ENCODE data around the gene NAXE. TPM values are rescaled to one million over a fixed set of nuclear protein-coding genes. Genes with fewer than 3 reads are reported as not detected.
A peak's percentile ranks its signal among the peaks of the same experiment; 100 is the strongest.
"Not testable (repeated sequence)": the region's sequence is repeated elsewhere in the genome, so short reads cannot be mapped to it uniquely, and the experiment has no call there.

The NAXE gene
- total RNA-seq, 1 experiment from 2014 or later = 74.9 TPM

GRCh38 chr1:156566436-156566835, 25.1 kb upstream of the NAXE start:
- no peak for DNase-seq (ENCODE audit: low read depth)

GRCh38 chr1:156571261-156571852, 20.2 kb upstream of the NAXE start:
- DNase-seq (ENCODE audit: low read depth) = peak; percentile 87

DNA sequence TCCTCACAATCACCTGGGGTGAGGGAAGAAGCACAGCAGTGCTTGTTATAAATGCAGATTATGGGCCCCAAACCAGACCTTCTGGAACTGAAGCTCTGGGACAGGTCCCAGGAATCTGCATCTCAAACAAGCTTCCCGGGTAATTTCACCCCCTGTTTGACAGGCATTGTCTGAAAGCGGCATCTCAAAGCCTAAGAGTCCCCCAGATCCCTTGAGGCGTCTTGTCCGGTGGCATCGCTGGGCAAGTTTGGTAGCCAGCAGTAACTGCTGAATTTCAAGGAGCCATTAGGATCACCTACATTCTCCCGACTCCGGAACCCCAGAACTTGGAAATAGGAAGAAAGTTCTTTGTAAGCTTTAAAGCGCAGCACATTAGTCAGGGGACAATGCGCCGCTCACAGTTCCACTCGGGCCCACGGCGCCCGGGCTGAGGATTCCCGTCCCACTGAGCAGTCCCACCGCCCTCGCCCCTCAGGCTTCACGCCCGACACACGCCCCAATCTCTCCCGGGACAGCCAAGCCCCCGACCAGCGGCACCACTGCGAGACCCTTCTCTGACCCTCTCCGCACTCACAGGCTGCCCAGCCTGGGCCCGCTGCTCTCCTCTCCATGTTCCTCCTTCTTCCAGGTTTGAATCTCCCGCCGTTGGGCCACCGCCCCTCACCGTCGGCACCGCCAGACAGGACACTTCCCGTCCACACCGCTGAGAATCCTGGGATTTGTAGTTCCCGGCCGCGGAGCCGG, 19.5 kb upstream of the NAXE start, which contains the start of gene IQGAP3:
TSS of gene IQGAP3 (minus strand) at position 647 of the 744 bp plus-strand sequence. CDS start at position 611, 36 bp downstream.
- peak; percentile 75 for DNase-seq (ENCODE audit: low read depth)

- no peak for DNase-seq (ENCODE audit: low read depth)
Measured at GRCh38 chr1:156572663-156573018, 18.9 kb upstream of the NAXE start.

DNA sequence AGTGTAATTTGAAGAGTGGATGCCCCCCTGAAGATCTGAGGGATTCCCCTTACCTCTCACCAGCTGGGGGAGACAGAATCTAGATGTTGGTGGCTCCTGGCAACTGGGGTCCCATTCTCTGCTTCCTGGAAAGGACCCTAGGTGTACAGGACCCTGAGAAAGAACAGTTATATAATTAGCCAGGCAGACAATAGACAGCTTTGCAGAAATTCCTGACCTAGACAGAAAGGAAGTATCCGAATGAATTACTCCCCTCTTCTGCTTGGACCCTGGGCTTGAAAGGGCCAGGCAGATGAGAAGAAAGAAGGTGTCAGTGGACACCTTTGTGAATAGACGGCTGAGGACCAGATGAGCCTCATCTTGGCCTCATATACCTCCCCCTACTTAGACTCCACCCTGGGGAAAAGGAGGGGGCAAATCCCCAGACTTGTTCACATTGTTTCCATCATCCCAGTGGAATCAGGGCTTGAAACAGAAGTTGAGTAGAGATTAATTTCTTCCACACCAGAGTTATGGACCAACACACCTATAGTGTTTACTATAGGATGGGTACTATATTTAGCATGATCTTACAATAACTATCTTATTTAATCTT, 17.4 kb upstream of the NAXE start:
- DNase-seq (ENCODE audit: low read depth) = no peak

DNA sequence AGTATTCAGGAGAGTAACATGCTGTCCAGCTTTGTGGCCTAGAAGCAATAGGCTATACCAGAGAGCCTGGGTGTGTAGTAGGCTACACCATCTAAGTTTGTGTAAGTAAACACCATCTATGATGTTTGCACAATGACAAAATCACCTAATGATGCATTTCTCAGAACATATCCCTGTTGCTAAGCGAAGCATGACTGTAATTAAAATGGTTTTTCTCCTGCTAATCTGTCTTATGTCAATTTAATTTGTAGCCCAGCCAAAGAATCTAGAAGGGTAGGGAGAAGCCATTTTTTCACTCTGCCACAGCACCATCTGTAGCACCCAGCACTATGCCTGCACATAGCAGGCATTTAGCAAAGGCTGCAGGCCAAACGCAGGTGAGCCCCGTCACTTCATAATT, 14.0 kb upstream of the NAXE start:
- no peak for DNase-seq (ENCODE audit: low read depth)

DNA sequence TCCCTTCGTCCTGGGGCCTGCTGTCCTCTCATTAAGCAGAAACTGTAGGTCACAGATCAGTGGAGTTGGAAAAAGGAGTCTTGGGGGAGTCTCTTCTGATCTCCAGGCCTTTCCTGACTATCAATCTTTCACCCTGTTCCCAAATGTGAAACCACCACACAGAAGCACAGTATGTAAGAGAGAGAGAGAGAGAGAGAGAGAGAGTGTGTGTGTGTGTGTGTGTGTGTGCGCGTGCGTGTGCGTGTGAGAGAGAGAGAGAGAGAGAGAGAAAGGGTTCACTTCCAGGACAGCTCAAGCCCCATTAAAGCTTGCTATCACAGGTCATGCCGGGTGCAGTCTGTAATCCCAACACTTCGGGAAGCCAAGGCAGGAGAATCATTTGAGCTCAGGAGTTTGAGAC, 13.5 kb upstream of the NAXE start:
- no peak for DNase-seq (ENCODE audit: low read depth)

- DNase-seq (ENCODE audit: low read depth) = no peak
Measured at GRCh38 chr1:156579472-156579871, 12.1 kb upstream of the NAXE start, which contains the start of gene TTC24. TSS of gene TTC24 (plus strand) at chr1:156579723. CDS start at chr1:156581365, 1,642 bp downstream.

DNA sequence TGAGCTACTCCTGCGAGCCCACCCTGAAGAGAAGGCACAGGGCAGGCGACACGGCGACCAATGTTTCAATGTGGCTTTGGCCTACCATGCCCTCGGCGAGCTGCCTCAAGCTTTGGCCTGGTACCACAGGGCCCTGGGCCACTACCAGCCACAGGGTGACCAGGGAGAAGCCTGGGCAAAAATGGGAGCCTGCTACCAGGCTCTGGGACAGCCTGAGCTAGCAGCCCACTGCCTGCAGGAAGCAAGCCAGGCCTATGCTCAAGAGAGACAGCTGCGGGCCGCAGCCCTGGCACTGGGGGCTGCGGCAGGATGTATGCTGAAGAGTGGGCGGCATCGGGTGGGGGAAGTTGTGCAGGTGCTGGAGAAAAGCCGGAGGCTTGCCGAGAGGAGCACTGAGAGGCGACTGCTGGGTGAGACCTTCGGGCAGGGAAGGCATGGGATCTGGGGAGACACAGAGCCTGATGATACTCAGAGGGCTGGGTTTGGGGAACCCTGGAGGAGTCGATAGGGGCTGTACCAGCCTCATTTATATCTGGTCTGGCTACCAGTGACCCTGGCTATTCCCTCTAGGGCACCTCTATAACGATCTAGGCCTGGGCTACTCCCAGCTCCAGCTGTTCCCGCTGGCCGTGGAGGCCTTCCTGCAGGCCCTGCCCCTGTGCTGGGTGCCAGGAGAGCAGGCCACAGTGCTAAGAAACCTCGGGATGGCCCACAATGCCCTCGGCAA, 9.8 kb upstream of the NAXE start:
- no peak for DNase-seq (ENCODE audit: low read depth)

DNA sequence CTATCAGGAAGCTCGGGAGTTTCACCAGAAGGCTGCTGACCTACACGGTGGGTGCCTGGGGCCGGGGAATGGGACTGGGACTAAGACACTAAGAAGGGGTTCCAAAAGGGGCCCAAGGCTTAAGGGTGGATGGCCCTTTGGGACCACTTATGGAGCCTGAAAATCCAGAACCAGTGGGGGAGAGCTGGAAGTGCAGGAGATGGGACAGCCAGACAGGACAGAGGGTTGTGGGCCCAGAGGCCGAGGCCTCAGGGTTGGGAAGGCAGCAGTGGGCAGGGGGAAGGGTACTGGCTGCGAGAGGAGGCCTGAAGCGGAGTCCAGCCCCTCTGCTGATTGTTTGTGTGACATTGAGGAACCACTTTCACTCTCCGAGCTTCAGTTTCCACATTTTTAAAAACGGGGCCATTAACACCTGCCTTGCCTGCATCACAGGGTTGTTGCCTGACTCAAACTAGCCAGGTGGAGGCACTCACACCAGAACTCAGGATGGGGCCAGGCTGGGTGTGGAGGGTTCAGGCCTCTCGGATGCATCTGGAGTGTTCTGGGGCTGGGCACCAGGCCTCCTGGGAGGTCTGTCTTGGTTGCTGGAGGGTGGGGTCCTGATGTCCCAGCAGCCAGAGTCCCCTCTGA, 9.1 kb upstream of the NAXE start:
- no peak for DNase-seq (ENCODE audit: low read depth)

DNA sequence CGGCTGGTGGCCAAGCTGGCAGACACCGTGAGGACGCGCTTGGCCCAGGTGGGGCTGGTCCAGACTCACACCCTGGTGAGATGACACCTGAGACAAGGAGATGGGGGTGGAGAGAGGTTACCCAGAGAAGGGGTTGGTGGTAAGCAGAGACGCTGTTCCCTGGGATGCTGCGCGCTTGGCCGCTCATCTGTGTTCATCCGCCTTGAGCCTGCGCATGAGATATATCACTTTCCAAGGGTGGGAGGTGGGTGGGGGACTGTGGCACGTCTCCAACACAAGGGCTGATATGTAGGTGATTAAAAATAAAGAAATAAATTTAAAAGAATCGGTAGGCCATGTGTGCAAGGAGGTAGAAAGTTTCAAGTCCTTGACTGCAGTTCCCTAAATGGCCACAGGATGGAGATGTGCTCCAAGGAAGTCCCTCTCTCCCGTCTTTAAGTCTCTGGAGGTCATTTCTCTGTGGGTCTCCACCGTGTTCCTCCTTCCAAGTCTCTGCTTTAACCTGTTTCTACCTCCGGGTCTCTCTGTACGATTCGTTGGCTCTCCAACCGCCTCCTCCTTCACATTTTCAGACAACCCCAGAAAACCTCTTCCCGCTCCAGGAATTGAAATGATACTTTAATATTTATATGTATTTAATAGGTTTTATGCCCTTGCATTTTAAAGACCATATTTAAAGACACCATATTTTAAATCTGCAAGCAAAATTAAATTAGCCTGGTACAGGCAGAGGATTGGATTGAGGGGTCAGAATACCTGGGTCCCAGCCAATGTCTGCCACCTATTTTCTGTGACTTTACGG, 7.6 kb upstream of the NAXE start:
- DNase-seq (ENCODE audit: low read depth) = peak; percentile 65

DNA sequence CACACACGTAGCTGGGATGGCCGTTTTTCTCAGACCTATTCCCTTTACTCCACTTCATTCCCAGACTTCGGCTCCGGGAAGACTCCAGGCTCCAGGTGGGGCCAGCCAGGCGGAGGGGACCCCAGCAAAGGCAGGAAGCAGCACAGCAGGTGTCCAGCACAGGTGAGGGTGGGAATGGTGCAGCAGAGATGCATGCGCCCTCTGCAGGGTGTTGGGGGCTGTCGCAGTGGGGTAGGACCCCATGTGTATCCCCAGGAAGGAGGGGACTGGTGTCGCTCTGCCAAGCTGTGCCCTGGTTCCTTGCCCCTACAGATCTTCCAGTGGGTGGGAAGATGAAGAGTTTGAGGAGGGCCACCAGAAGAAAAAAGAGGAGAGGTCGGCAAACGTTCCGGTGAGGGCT, 6.8 kb upstream of the NAXE start:
- no peak for DNase-seq (ENCODE audit: low read depth)

DNA sequence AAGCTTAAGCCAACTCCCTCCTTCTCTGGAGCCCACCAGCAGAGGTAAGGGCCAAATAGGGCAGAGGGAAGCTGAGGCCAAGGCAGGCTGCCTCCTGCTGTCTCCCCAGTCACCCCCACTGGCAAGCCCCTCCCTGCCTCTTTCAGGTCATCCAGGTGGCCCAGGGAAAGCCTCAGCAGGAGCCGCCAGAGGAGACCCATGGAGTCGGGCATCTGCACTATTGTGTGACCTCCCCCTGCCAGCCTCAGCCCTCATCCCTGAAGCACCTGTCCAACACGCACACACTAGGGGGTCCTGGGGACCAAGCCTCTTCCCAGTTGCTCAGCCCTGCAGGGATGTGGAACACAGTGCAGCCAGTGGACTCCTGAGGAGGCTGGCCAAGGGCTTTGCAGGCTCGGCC, 5.3 kb upstream of the NAXE start:
- no peak for DNase-seq (ENCODE audit: low read depth)

- no peak for DNase-seq (ENCODE audit: low read depth)
Measured at GRCh38 chr1:156586892-156587477, 4.6 kb upstream of the NAXE start.

DNA sequence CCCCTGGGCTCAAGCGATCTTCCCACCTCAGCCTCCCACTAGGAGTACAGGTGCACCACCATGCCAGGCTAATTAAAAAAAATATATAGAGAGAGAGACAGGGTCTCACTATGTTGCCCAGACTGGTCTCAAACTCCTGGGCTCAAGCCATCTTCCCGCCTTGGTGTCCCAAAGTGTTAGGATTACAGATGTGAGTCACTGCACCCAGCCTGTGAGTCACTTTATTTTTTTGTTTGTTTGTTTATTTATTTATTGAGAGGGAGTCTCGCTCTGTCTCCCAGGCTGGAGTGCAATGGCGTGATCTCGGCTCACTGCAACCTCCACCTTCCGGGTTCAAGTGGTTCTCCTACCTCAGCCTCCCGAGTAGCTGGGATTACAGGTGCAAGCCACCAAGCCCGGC, 3.6 kb upstream of the NAXE start:
- not testable (repeated sequence) for DNase-seq (ENCODE audit: low read depth)

DNA sequence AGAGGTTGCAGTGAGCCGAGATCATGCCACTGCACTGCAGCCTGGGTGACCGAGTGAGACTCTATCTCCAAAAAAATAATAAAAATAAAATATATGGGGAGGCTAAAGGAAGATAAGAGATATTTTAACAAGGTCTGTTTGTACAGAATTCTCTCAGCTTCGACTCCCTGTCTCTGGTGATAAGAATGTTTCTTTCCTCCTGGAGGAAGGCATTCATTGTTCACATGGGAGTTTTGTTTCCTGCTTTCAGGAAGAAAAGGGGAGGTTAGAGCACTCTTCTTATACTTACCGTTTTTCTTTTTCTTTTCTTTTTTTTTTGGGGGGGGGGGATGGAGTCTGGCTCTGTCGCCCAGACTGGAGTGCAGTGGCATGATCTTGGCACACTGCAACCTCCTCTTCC, 2.0 kb upstream of the NAXE start:
- no peak for DNase-seq (ENCODE audit: low read depth)

DNA sequence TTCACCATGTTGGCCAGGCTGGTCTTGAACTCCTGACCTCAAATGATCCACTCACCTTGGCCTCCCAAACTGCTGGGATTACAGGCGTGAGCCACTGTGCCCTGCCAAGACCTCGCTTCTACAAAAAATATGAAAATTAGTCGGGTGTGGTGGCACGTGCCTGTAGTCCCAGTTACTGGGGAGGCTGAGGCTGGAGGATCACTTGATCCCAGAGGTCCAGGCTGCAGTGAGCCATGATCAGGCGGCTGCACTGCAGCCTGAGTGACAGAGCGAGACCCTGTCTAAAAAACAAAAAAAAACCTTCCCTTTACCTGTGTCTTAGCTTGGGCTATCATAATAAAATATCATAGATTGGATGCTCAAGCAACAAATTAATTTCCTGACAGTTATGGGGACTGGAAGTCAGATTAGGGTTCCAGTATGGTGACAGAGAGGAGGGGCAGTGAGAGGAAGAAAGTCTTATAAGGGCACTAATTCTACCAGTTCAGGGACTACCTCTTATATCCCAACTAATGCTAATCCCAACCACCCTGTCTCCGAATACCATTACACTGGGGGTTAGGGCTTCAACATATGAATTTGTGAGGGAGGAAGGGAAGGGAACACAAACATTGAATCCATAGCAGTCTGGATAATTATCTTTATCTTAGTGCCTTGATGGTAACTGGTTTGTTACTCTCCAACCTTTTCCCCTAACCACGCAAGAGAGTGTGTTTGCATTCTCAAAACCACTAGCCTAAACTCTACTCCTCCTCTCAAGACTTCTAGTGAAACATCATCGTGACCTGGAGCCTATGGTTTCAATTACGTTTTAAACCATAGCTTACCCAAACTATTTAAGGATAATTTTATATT, 1.0 kb upstream of the NAXE start:
- DNase-seq (ENCODE audit: low read depth) = no peak

DNA sequence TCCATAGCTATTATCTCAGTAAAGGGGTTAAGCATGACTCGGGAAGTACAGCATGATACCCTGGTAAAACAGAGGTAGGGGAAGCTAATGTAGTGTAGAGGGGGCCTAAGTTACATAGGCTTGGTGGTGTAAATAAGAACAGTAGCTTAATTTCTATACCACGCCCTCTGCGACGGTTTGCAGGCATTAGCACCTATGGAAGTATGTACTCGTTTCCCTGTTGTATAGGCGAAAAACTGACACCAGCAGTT, 470 bp upstream of the NAXE start:
- no peak for DNase-seq (ENCODE audit: low read depth)

- DNase-seq (ENCODE audit: low read depth) = no peak
Measured at GRCh38 chr1:156592158-156592909, 758 bp downstream of the NAXE start.

Measured in LHCN-M2 (cell line).